Immature natural killer cell (primary cell): Measurements from ENCODE around the gene LIMS1. TPM values are rescaled to one million over a fixed set of nuclear protein-coding genes. Genes with fewer than 3 reads are reported as not detected.

ENCODE experiments used
- DNase-seq, 3 donors: peaks; one replicate each; pipeline ENCODE4 v3.0.0; 2022; ENCODE audit warnings: mixed read lengths in 1 of 3
- H3K27ac Mint-ChIP-seq, 6 donors: one replicate each; pipeline ENCODE4 v1.8.0; 2020; ENCODE audit warnings: mixed read lengths in 6 of 6, mild to moderate bottlenecking in 5 of 6, inconsistent platforms in 4 of 6, moderate library complexity in 3 of 6
- H3K27me3 Mint-ChIP-seq, 3 donors: one replicate each; pipeline ENCODE4 v1.8.0; 2020 to 2021; ENCODE audit warnings: low read depth in 3 of 3, mild to moderate bottlenecking in 3 of 3, mixed read lengths in 3 of 3, moderate library complexity in 3 of 3, inconsistent platforms in 1 of 3
- H3K36me3 Mint-ChIP-seq, 3 donors: one replicate each; pipeline ENCODE4 v1.8.0; 2020; ENCODE audit warnings: mixed read lengths in 3 of 3, inconsistent platforms in 2 of 3, mild to moderate bottlenecking in 2 of 3
- H3K4me1 Mint-ChIP-seq, 2 donors: one replicate each; pipeline ENCODE4 v1.8.0; 2020; ENCODE audit warnings: inconsistent platforms in 2 of 2, mild to moderate bottlenecking in 2 of 2, mixed read lengths in 2 of 2, moderate library complexity in 1 of 2
- H3K4me3 Mint-ChIP-seq, 5 donors: one replicate each; pipeline ENCODE4 v1.8.0; 2020; ENCODE audit warnings: mild to moderate bottlenecking in 5 of 5, mixed read lengths in 5 of 5, inconsistent platforms in 3 of 5, moderate library complexity in 3 of 5
- H3K9me3 Mint-ChIP-seq, 6 donors: one replicate each; pipeline ENCODE4 v1.8.0; 2020; ENCODE audit warnings: mild to moderate bottlenecking in 6 of 6, mixed read lengths in 6 of 6, inconsistent platforms in 4 of 6, moderate library complexity in 3 of 6
- polyA plus RNA-seq, 3 donors: library from polyadenylated mRNA; unstranded; fragments of 300-500 nt; fragmentation: Illumina TruSeq; gene quantifications; one replicate each; pipeline ENCODE4 v1.2.3, GENCODE V29; 2021

LIMS1 gene
- polyA plus RNA-seq, 3 donors from 2014 or later = 31.3 to 64.7 (median 60.6) TPM

GRCh38 chr2:108560895-108561530 is 26.7 kb downstream of the LIMS1 start:
- H3K27me3 Mint-ChIP-seq = peaks cover 0 to 2% (median 0%) of the 10 kb centered on the region in 3 donors
- H3K9me3 Mint-ChIP-seq = no peaks in the 10 kb centered on the region
- H3K36me3 Mint-ChIP-seq = no peaks in the 10 kb centered on the region
- no peak for DNase-seq
- H3K27ac Mint-ChIP-seq = peak overlapping the region in 1 of 6 donors; percentile 42
- H3K4me1 Mint-ChIP-seq = peaks cover 10 to 18% of the 10 kb centered on the region in 2 donors
- no peak overlapping the region for H3K4me3 Mint-ChIP-seq

- no peaks in the 10 kb centered on the region for H3K36me3 Mint-ChIP-seq
These were observed 28.0 kb downstream of the LIMS1 start for GRCh38 chr2:108562274-108562673.

DNA sequence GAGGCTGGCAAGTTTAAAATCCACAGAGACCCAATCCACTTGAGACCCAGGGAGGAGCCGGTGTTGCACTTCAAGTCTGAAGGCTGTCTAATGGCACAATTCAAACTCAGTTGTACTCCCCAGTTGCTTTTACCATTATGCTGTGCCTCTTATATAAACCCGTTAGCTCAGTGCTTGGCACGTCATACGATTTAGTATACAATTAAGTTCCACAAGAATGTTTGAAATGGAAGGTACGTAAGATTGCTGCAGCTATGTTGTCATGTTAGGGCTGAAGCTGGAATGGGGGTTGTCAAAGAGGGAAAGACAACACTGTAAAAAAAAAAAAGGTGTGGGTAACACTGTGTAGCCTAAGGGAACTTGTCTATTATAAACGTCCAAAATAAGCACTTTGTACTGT is 30.2 kb downstream of the LIMS1 start:
- H3K36me3 Mint-ChIP-seq = no peaks in the 10 kb centered on the region
- no peaks in the 10 kb centered on the region for H3K9me3 Mint-ChIP-seq
- H3K4me3 Mint-ChIP-seq = no peak overlapping the region
- no peak for DNase-seq
- H3K27me3 Mint-ChIP-seq = peaks cover 0 to 2% (median 0%) of the 10 kb centered on the region in 3 donors
- peak overlapping the region in 3 of 6 donors; percentile 17 to 39 (median 36) for H3K27ac Mint-ChIP-seq
- H3K4me1 Mint-ChIP-seq = peaks cover 18 to 28% of the 10 kb centered on the region in 2 donors

More at GRCh38 chr2:108562274-108562673, 28.0 kb downstream of the LIMS1 start:
- Mint-ChIP-seq H3K9me3 (no peaks in the 10 kb centered on the region), H3K4me3 (no peak overlapping the region), H3K4me1 (peaks cover 18 to 28% of the 10 kb centered on the region in 2 donors), H3K27me3 (peaks cover 0 to 2% (median 0%) of the 10 kb centered on the region in 3 donors), H3K27ac (peak overlapping the region in 1 of 6 donors; percentile 42)
- no peak for DNase-seq

DNA sequence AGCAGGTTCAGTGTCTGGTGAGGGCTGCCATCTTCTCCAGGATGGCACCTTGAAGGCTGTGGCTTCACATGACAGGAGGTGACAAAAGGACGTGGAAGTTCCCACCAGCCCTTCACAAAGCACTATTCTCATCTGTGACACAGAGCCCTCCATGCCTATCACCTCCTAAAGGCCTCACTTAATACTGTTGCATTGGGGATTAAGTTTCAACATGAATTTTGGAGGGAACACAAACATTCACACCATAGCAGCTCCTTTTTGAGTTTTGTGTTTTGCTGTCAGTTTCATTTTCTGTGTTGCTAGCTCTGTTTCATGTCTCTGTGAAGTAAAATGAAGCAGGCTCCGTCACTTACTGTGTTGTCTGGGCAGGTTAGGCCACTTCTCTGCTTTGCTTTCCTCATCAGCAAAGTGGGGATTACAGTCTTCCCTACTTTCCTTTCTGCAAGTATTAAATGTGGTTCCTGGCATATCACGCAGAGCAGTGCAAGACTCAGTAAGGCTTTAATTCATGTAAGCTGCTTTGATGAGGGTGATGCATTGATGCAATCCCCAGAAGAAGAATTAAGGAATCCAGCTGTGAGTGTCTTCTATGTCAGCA is 31.6 kb downstream of the LIMS1 start:
- Mint-ChIP-seq H3K36me3 (no peaks in the 10 kb centered on the region), H3K27me3 (peaks cover 0 to 4% (median 0%) of the 10 kb centered on the region in 3 donors), H3K4me1 (peaks cover 18 to 28% of the 10 kb centered on the region in 2 donors), H3K27ac (peak overlapping the region; percentile 87 to 92 (median 88)), H3K9me3 (no peaks in the 10 kb centered on the region), H3K4me3 (peak overlapping the region; percentile 29 to 74 (median 62))
- DNase-seq = peak; percentile 47 to 55 (median 47)

DNA sequence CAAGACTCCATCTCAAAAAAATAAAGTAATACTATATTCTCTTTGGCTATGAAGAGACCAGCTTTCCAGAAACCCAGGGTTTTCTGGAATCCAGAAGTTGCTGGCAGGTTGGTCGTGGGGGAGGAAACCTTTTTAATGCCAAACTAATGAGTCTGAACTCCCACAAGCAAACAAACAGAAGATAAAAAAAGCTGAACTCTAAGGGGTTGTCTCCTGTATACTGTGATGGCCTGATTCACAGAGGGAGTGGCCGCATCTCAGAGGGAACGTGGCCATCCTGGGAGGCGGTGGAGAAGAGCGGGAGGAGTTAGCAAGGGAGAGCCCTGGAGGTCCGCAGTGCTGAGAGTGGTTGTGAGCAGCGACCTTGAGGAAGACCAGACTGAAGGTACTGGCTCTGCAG is 36.1 kb downstream of the LIMS1 start:
- no peaks in the 10 kb centered on the region for H3K9me3 Mint-ChIP-seq
- peaks cover 15 to 23% of the 10 kb centered on the region in 2 donors for H3K4me1 Mint-ChIP-seq
- no peaks in the 10 kb centered on the region for H3K36me3 Mint-ChIP-seq
- H3K27ac Mint-ChIP-seq = no peak overlapping the region
- H3K27me3 Mint-ChIP-seq = peaks cover 0 to 4% (median 0%) of the 10 kb centered on the region in 3 donors
- no peak overlapping the region for H3K4me3 Mint-ChIP-seq
- DNase-seq = no peak

GRCh38 chr2:108571286-108571685 is 37.0 kb downstream of the LIMS1 start:
- Mint-ChIP-seq H3K36me3 (no peaks in the 10 kb centered on the region), H3K4me3 (no peak overlapping the region), H3K27me3 (peaks cover 0 to 2% (median 0%) of the 10 kb centered on the region in 3 donors), H3K27ac (no peak overlapping the region), H3K4me1 (peaks cover 8 to 19% of the 10 kb centered on the region in 2 donors), H3K9me3 (no peaks in the 10 kb centered on the region)
- no peak for DNase-seq

GRCh38 chr2:108573061-108573460 is 38.8 kb downstream of the LIMS1 start:
- Mint-ChIP-seq H3K4me3 (no peak overlapping the region), H3K27ac (no peak overlapping the region), H3K27me3 (peaks cover 0 to 2% (median 0%) of the 10 kb centered on the region in 3 donors), H3K4me1 (peaks cover 1 to 12% of the 10 kb centered on the region in 2 donors), H3K9me3 (no peaks in the 10 kb centered on the region), H3K36me3 (no peaks in the 10 kb centered on the region)
- DNase-seq = no peak

- Mint-ChIP-seq H3K9me3 (no peaks in the 10 kb centered on the region), H3K27ac (peak overlapping the region in 2 of 6 donors; percentile 8 to 43), H3K4me3 (no peak overlapping the region), H3K36me3 (no peaks in the 10 kb centered on the region), H3K27me3 (peaks cover 0 to 2% (median 0%) of the 10 kb centered on the region in 3 donors), H3K4me1 (peaks cover 1 to 12% of the 10 kb centered on the region in 2 donors)
- DNase-seq = no peak
These were observed 40.1 kb downstream of the LIMS1 start for GRCh38 chr2:108574332-108574731.

GRCh38 chr2:108575132-108575966 is 41.1 kb downstream of the LIMS1 start:
- no peak for DNase-seq
- no peaks in the 10 kb centered on the region for H3K36me3 Mint-ChIP-seq
- no peak overlapping the region for H3K4me3 Mint-ChIP-seq
- no peaks in the 10 kb centered on the region for H3K27me3 Mint-ChIP-seq
- no peaks in the 10 kb centered on the region for H3K9me3 Mint-ChIP-seq
- peak overlapping the region in 1 of 6 donors; percentile 8 for H3K27ac Mint-ChIP-seq
- H3K4me1 Mint-ChIP-seq = peaks cover 1 to 12% of the 10 kb centered on the region in 2 donors

DNA sequence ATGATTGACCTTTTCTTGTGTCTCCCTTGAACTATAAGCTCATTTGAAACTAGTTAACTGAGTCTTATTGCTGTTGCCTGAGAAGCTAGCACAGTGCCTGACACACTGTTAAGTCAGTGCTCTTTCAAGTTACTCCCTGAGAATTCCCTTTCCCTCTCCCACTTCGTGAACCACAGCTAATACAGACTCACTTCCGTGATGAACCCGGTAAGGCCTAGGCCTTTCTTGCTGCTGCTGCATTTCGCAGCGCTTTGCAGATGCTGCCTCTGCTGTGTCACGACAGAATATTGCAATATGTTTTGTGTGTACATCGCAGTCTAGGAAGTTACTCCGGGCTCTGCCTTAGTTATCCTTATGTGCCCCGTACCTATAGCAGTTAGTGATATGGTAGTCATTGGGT is 42.8 kb downstream of the LIMS1 start:
- Mint-ChIP-seq H3K27me3 (no peaks in the 10 kb centered on the region), H3K36me3 (no peaks in the 10 kb centered on the region), H3K4me1 (peaks cover 1 to 12% of the 10 kb centered on the region in 2 donors), H3K4me3 (no peak overlapping the region), H3K27ac (no peak overlapping the region), H3K9me3 (no peaks in the 10 kb centered on the region)
- no peak for DNase-seq

DNA sequence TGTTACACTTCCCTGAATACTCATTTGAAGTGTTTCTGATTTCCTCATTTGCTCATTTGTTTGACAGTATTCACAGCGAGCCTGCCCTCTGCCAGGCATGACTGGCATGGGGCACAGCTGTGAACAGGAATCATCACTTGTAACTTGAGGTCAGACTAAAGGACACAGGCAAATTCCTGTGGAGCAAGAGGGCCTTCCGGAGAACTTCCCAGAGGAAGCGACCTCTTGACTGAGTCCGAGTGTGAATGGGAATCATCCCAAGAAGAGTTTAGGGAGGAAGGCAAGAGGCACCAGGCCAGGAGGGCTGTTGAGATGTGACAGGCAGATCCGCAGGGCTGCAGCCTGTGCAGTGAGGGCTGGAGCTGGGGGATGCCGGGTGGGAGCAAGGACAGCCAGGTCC is 45.4 kb downstream of the LIMS1 start:
- Mint-ChIP-seq H3K4me3 (no peak overlapping the region), H3K27me3 (no peaks in the 10 kb centered on the region), H3K27ac (peak overlapping the region in 2 of 6 donors; percentile 45 to 61), H3K9me3 (no peaks in the 10 kb centered on the region), H3K36me3 (no peaks in the 10 kb centered on the region), H3K4me1 (peaks cover 4 to 20% of the 10 kb centered on the region in 2 donors)
- DNase-seq = no peak

GRCh38 chr2:108580050-108580449 is 45.8 kb downstream of the LIMS1 start:
- DNase-seq = no peak
- H3K27me3 Mint-ChIP-seq = no peaks in the 10 kb centered on the region
- peaks cover 3 to 17% of the 10 kb centered on the region in 2 donors for H3K4me1 Mint-ChIP-seq
- peak overlapping the region in 3 of 6 donors; percentile 26 to 51 (median 47) for H3K27ac Mint-ChIP-seq
- no peaks in the 10 kb centered on the region for H3K36me3 Mint-ChIP-seq
- no peaks in the 10 kb centered on the region for H3K9me3 Mint-ChIP-seq
- H3K4me3 Mint-ChIP-seq = no peak overlapping the region

GRCh38 chr2:108583903-108584520 is 49.7 kb downstream of the LIMS1 start:
- Mint-ChIP-seq H3K27me3 (no peaks in the 10 kb centered on the region), H3K27ac (peak overlapping the region in 2 of 6 donors; percentile 32 to 83), H3K9me3 (no peaks in the 10 kb centered on the region), H3K36me3 (no peaks in the 10 kb centered on the region), H3K4me3 (no peak overlapping the region), H3K4me1 (peaks cover 14 to 24% of the 10 kb centered on the region in 2 donors)
- DNase-seq = peak; percentile 49 to 61 (median 54)
